Measurements from ENCODE around the gene SLC43A2. TPM values are rescaled to one million over a fixed set of nuclear protein-coding genes. Genes with fewer than 3 reads are reported as not detected.

SLC43A2 gene
- total and polyA plus RNA-seq, 2 donors from 2014 or later: 48.9 to 60.4 TPM

DNA sequence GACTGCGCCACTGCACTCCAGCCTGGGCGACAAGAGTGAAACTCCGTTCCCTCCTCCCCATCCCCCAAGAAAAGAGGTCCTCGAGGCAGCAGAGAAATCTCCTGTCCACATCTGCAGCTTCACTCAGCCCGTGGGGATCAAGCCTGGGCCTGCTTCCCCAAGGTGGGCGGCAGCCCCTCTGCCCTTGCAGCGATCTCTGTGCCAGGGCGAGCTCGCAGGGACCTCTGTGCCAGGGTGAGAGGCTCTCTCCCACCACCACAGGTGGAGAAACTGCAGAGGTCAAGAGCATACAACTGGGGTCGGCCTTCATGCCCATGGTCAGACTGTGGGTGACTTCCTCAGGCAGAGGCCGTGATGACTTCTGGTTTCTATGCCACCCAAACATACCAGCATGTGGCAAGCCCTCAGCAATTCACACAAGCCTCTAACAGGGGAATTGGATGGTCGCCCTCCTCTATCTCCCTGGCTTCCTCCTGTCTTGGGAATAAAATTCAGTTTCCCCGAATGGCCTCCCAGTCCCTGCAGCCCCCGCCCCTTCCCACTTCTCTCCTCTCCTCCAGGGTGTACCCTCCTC is 5.5 kb downstream of the SLC43A2 start:
- no peaks in the 10 kb centered on the region for H3K27me3 ChIP-seq (ENCODE audit: control insufficient read depth, insufficient read depth, low read length)
- H3K9ac ChIP-seq (ENCODE audit: low read length in 3 of 3): no peak overlapping the region
- H3K9me3 ChIP-seq (ENCODE audit: control insufficient read depth in 2 of 3, insufficient read depth in 1 of 3, low read length in 3 of 3): no peaks in the 10 kb centered on the region
- H3K36me3 ChIP-seq (ENCODE audit: control insufficient read depth in 2 of 3, insufficient read depth in 3 of 3, low read length in 3 of 3): peaks cover 0 to 20% (median 4%) of the 10 kb centered on the region in 3 donors
- FAIRE-seq: no peak
- peaks cover 0 to 35% (median 24%) of the 10 kb centered on the region in 3 donors for H3K4me1 ChIP-seq (ENCODE audit: control insufficient read depth in 2 of 3, insufficient read depth in 2 of 3, low read depth in 1 of 3, low read length in 3 of 3)
- H3K27ac ChIP-seq (ENCODE audit: low read depth in 2 of 2, low read length in 2 of 2): no peak overlapping the region
- DNase-seq: peak in 1 of 5 donors; percentile 27
- H3K4me3 ChIP-seq (ENCODE audit: low read length in 3 of 3): no peak overlapping the region
- TF ChIP-seq, protein P1, sequence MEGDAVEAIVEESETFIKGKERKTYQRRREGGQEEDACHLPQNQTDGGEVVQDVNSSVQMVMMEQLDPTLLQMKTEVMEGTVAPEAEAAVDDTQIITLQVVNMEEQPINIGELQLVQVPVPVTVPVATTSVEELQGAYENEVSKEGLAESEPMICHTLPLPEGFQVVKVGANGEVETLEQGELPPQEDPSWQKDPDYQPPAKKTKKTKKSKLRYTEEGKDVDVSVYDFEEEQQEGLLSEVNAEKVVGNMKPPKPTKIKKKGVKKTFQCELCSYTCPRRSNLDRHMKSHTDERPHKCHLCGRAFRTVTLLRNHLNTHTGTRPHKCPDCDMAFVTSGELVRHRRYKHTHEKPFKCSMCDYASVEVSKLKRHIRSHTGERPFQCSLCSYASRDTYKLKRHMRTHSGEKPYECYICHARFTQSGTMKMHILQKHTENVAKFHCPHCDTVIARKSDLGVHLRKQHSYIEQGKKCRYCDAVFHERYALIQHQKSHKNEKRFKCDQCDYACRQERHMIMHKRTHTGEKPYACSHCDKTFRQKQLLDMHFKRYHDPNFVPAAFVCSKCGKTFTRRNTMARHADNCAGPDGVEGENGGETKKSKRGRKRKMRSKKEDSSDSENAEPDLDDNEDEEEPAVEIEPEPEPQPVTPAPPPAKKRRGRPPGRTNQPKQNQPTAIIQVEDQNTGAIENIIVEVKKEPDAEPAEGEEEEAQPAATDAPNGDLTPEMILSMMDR (IDR thresholded peaks at IDR 0.05; ENCODE audit: borderline replicate concordance, extremely low read depth, insufficient read depth): no peak
- intact Hi-C loops (cut with DNase I): no loop called here

DNA sequence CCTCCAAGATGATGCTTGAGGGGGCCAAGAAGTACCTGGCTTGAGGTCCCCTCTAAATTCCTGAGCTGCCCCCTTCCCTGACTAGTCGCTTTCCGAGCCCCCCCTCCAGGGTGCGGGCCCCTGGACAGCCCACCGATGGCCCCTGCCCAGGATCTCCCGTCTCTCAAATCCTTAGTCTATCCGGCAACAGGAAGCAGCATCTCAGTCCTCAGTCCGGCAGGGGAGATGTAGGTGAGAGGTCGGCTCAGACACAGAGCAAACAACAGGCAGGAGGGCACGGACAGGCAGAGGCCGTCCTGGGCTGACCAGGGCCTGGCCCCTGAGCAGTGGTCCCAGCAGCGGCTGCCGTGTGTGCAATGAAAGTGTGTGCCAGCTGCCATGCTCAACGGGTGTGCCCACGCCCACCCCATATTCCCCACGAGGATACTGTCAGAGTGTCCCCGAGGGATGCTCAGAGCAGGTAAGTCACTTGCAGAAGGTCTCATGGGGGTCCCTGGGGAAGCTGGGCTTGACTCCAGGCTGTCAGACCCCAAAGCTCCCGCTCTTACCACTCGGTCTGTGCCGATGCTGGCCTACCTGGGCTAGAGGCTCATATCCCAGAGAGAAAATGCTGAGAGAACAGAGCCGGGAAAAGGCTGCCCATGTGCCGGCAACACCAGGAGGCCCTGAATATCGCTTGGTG is 7.2 kb downstream of the SLC43A2 start:
- FAIRE-seq (no peak), DNase-seq (no peak)
- intact Hi-C loops (cut with DNase I): no loop called here
- TF ChIP-seq, protein P1 (IDR thresholded peaks at IDR 0.05; ENCODE audit: borderline replicate concordance, extremely low read depth, insufficient read depth): no peak
- H3K27ac ChIP-seq (ENCODE audit: low read depth in 2 of 2, low read length in 2 of 2): peak overlapping the region; percentile 41 to 81
- H3K27me3 ChIP-seq (ENCODE audit: control insufficient read depth, insufficient read depth, low read length): no peaks in the 10 kb centered on the region
- peaks cover 0 to 17% (median 4%) of the 10 kb centered on the region in 3 donors for H3K36me3 ChIP-seq (ENCODE audit: control insufficient read depth in 2 of 3, insufficient read depth in 3 of 3, low read length in 3 of 3)
- H3K4me1 ChIP-seq (ENCODE audit: control insufficient read depth in 2 of 3, insufficient read depth in 2 of 3, low read depth in 1 of 3, low read length in 3 of 3): peaks cover 0 to 29% (median 18%) of the 10 kb centered on the region in 3 donors
- H3K4me3 ChIP-seq (ENCODE audit: low read length in 3 of 3): no peak overlapping the region
- no peaks in the 10 kb centered on the region for H3K9me3 ChIP-seq (ENCODE audit: control insufficient read depth in 2 of 3, insufficient read depth in 1 of 3, low read length in 3 of 3)
- peak overlapping the region in 1 of 3 donors; percentile 46 for H3K9ac ChIP-seq (ENCODE audit: low read length in 3 of 3)

DNA sequence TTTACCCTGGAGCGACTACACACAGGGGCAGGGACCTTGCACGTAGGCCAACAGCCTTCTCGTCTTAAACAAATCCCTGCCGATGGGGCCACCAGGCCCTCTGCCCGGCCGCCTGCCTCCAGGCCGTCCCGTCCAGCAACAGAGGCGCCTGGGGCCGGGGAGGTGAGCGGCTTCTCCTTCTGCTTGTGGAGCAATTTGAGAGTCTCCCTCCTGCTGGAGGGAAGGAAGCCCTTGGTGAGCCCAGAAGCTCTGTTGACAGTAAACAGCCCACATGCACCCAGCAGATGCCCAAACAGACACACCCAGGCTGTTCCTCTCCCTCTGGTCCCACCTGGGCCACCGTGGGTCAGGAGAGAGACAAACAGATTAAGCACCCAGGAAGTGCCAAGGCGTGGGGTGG is 8.1 kb downstream of the SLC43A2 start:
- Histone ChIP-seq H3K27me3 (ENCODE audit: control insufficient read depth, insufficient read depth, low read length) (no peaks in the 10 kb centered on the region), H3K4me1 (ENCODE audit: control insufficient read depth in 2 of 3, insufficient read depth in 2 of 3, low read depth in 1 of 3, low read length in 3 of 3) (peaks cover 0 to 26% (median 18%) of the 10 kb centered on the region in 3 donors), H3K27ac (ENCODE audit: low read depth in 2 of 2, low read length in 2 of 2) (peak overlapping the region in 1 of 2 donors; percentile 81), H3K36me3 (ENCODE audit: control insufficient read depth in 2 of 3, insufficient read depth in 3 of 3, low read length in 3 of 3) (peaks cover 0 to 19% (median 7%) of the 10 kb centered on the region in 3 donors), H3K4me3 (ENCODE audit: low read length in 3 of 3) (no peak overlapping the region), H3K9me3 (ENCODE audit: control insufficient read depth in 2 of 3, insufficient read depth in 1 of 3, low read length in 3 of 3) (no peaks in the 10 kb centered on the region), H3K9ac (ENCODE audit: low read length in 3 of 3) (peak overlapping the region in 1 of 3 donors; percentile 26)
- intact Hi-C loops (cut with DNase I): no loop called here
- no peak for FAIRE-seq
- no peak for DNase-seq
- TF ChIP-seq, protein P1 (IDR thresholded peaks at IDR 0.05; ENCODE audit: borderline replicate concordance, extremely low read depth, insufficient read depth): no peak

Data from kidney (tissue), 14 donors.